ENCODE measurements around the gene KCNH3. TPM values are rescaled to one million over a fixed set of nuclear protein-coding genes. Genes with fewer than 3 reads are reported as not detected.

The KCNH3 gene
- total and polyA plus RNA-seq, 2 donors (not counting 3 experiments of a cell fraction or from before 2014, with no cell fraction given) = 0.13 to 0.14 TPM

- no peak overlapping the region for H2AFZ ChIP-seq (ENCODE audit: low read depth, low read length)
- H3K27me3 ChIP-seq (ENCODE audit: control insufficient read depth in 2 of 2, insufficient read depth in 2 of 2, low read length in 2 of 2) = no peaks in the 10 kb centered on the region
- no peaks in the 10 kb centered on the region for H3K79me2 ChIP-seq (ENCODE audit: control insufficient read depth, insufficient read depth, low read length)
- intact Hi-C loops (cut with micrococcal nuclease) = no loop called here
- H3K9me1 ChIP-seq (replicated peaks; ENCODE audit: control insufficient read depth, extremely low read depth, insufficient read depth, low read length) = no peaks in the 10 kb centered on the region
- H4K20me1 ChIP-seq (replicated peaks; ENCODE audit: control insufficient read depth, extremely low read depth, insufficient read depth, low read length) = no peaks in the 10 kb centered on the region
- POLR2A ChIA-PET = interaction anchor here (0.6 kb wide), 1 partner anchor 25 kb away, joined by 3 read pairs; no protein-coding TSS in a partner anchor
- no peak overlapping the region for H3K27ac ChIP-seq (ENCODE audit: insufficient read depth, low read depth, low read length)
- CTCF ChIA-PET = interaction anchor here (0.7 to 1.1 kb wide), 2 partner anchors 24 to 229 kb away, joined by 3 read pairs; no protein-coding TSS in a partner anchor
- no peak overlapping the region for H3K4me2 ChIP-seq (ENCODE audit: insufficient read depth, low read length)
- H3K9ac ChIP-seq (replicated peaks; ENCODE audit: extremely low read depth, insufficient read depth, low read length) = no peak overlapping the region
- DNase-seq (ENCODE audit: low read depth, low spot score) (no peak), FAIRE-seq (no peak)
- H3K4me1 ChIP-seq (ENCODE audit: control insufficient read depth, extremely low read depth, insufficient read depth, low read length) = no peaks in the 10 kb centered on the region
- TF ChIP-seq JUN (IDR thresholded peaks at IDR 0.05; ENCODE audit: borderline replicate concordance, insufficient read depth, insufficient read length, low read depth) (no peak), POLR2A (IDR thresholded peaks at IDR 0.05; ENCODE audit: low read depth, low read length) (no peak), POLR2AphosphoS5 (IDR thresholded peaks at IDR 0.05; ENCODE audit: insufficient read depth, low read depth, low read length) (no peak), EZH2 (IDR thresholded peaks at IDR 0.05; ENCODE audit: borderline replicate concordance, low read depth, low read length, severe bottlenecking) (no peak), MAX (IDR thresholded peaks at IDR 0.05; ENCODE audit: insufficient read depth, insufficient read length) (no peak), MYC (IDR thresholded peaks at IDR 0.05; ENCODE audit: low read depth, low read length) (no peak), GATA2 (IDR thresholded peaks at IDR 0.05; ENCODE audit: insufficient read depth, insufficient read length, low read depth, low read length) (no peak), FOS (IDR thresholded peaks at IDR 0.05; ENCODE audit: borderline replicate concordance, insufficient read depth, low read length) (no peak), CTCF (IDR thresholded peaks at IDR 0.05; ENCODE audit: extremely low read depth in 1 of 2, insufficient read depth in 1 of 2, low read depth in 1 of 2, low read length in 2 of 2) (no peak)
- dilution Hi-C loops (cut with MboI; ENCODE audit: extremely low pct_ligation_motif_present, low sequenced_read_pairs) = no loop called here
- no peaks in the 10 kb centered on the region for H3K9me3 ChIP-seq (replicated peaks; ENCODE audit: control insufficient read depth, insufficient read depth, low read length)
- no TSS peak for BruUV-seq (replicated peaks)
- no peaks in the 10 kb centered on the region for H3K36me3 ChIP-seq (ENCODE audit: control insufficient read depth in 2 of 2, extremely low read depth in 1 of 2, insufficient read depth in 2 of 2, low read length in 2 of 2)
- no peak overlapping the region for H3K4me3 ChIP-seq (replicated peaks in 1 of 3; ENCODE audit: insufficient read depth in 1 of 3, low read depth in 1 of 3, low read length in 3 of 3)
These were observed 48.5 kb downstream of the KCNH3 start for GRCh38 chr12:49587174-49587908.

All from endothelial cell of umbilical vein (primary cell).